ENCODE measurements around the gene ANKFN1.
A peak's percentile ranks its signal among the peaks of the same experiment; 100 is the strongest.

The ANKFN1 gene

DNA sequence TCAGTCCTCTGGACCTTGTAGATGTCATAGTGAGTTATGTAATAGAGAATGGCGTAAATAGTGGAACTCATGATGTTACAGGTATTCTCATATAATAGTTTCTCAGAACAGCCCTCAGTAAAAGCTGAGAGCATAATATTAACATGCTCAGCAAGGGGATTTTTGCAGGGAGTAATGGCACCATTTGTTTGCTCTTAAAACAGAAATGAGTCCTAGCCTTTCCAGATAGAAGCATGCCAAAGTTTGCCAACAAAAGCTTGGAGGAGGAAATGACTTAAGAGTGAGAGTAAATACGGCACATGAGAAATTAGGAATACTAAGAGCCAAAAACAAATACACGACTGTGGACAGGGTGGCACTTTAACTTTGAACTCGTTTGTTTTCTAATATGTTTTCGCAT is 198.4 kb downstream of the ANKFN1 start:
- POLR2A ChIA-PET (ENCODE audit: low non-redundant PET) = no interaction called here

DNA sequence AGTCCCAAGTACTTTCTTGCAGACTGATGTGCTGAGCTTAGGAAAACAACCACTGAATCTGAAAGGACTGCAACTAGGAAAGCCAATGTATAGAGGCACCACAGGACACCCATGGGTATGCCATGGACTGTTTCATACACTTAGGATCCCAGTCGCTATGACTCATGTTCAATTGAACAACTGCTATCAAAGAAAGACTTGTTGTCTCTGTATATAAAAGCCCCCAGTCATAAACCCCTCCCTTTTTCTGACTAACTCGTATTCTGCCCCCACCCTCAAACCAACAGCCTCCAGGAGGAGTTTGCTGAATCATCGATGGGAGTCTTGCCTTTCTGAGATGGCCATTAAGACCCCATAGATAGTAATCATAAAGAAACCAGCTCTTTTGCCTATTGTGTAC is 205.4 kb downstream of the ANKFN1 start:
- ChIA-PET CTCF (no interaction called here), POLR2A (ENCODE audit: low non-redundant PET) (no interaction called here)
- TF ChIP-seq, protein P1, sequence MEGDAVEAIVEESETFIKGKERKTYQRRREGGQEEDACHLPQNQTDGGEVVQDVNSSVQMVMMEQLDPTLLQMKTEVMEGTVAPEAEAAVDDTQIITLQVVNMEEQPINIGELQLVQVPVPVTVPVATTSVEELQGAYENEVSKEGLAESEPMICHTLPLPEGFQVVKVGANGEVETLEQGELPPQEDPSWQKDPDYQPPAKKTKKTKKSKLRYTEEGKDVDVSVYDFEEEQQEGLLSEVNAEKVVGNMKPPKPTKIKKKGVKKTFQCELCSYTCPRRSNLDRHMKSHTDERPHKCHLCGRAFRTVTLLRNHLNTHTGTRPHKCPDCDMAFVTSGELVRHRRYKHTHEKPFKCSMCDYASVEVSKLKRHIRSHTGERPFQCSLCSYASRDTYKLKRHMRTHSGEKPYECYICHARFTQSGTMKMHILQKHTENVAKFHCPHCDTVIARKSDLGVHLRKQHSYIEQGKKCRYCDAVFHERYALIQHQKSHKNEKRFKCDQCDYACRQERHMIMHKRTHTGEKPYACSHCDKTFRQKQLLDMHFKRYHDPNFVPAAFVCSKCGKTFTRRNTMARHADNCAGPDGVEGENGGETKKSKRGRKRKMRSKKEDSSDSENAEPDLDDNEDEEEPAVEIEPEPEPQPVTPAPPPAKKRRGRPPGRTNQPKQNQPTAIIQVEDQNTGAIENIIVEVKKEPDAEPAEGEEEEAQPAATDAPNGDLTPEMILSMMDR (conservative IDR thresholded peaks at IDR 0.05; ENCODE audit: low read depth) = no peak
- H3K27ac ChIP-seq = no peak overlapping the region
- DNase-seq (ENCODE audit: low spot score) = peak; percentile 39

More for the DNA sequence above, 198.4 kb downstream of the ANKFN1 start:
- TF ChIP-seq, protein P1 (conservative IDR thresholded peaks at IDR 0.05; ENCODE audit: low read depth) = no peak
- DNase-seq (ENCODE audit: low spot score) = no peak
- CTCF ChIA-PET = interaction anchor here (0.6 kb wide), 1 partner anchor 39 kb away, joined by 4 read pairs; no protein-coding TSS in a partner anchor
- no peak overlapping the region for H3K27ac ChIP-seq

GRCh38 chr17:56359518-56359917 is 206.2 kb downstream of the ANKFN1 start:
- TF ChIP-seq, protein P1 (conservative IDR thresholded peaks at IDR 0.05; ENCODE audit: low read depth) = no peak
- no peak for DNase-seq (ENCODE audit: low spot score)
- ChIA-PET POLR2A (ENCODE audit: low non-redundant PET) (no interaction called here), CTCF (no interaction called here)
- no peak overlapping the region for H3K27ac ChIP-seq

- TF ChIP-seq, protein P1 (conservative IDR thresholded peaks at IDR 0.05; ENCODE audit: low read depth) = no peak
- DNase-seq (ENCODE audit: low spot score) = no peak
- H3K27ac ChIP-seq = no peak overlapping the region
- POLR2A ChIA-PET (ENCODE audit: low non-redundant PET) = no interaction called here
- CTCF ChIA-PET = no interaction called here
These were observed 214.1 kb downstream of the ANKFN1 start for GRCh38 chr17:56367366-56367765.

GRCh38 chr17:56373981-56374833 is 220.9 kb downstream of the ANKFN1 start:
- no peak overlapping the region for H3K27ac ChIP-seq
- ChIA-PET POLR2A (ENCODE audit: low non-redundant PET) (no interaction called here), CTCF (interaction anchor here (0.6 kb wide), 2 partner anchors 123 to 414 kb away, joined by 3 read pairs; no protein-coding TSS in a partner anchor)
- TF ChIP-seq, protein P1 (conservative IDR thresholded peaks at IDR 0.05; ENCODE audit: low read depth) = no peak
- no peak for DNase-seq (ENCODE audit: low spot score)

GRCh38 chr17:56389356-56389755 is 236.1 kb downstream of the ANKFN1 start:
- DNase-seq (ENCODE audit: low spot score) = no peak
- H3K27ac ChIP-seq = no peak overlapping the region
- ChIA-PET POLR2A (ENCODE audit: low non-redundant PET) (no interaction called here), CTCF (no interaction called here)
- TF ChIP-seq, protein P1 (conservative IDR thresholded peaks at IDR 0.05; ENCODE audit: low read depth) = no peak

All from RWPE1 (cell line).